H1 (cell line): ENCODE results near the gene MAGIX. TPM values are rescaled to one million over a fixed set of nuclear protein-coding genes. Genes with fewer than 3 reads are reported as not detected.

Experiments
- FOSL1 ChIP-seq: IDR thresholded peaks from 2 replicates; pipeline ENCODE4 v1.6.1; 2011; ENCODE audit warnings: mild to moderate bottlenecking, low read depth, low read length, moderate library complexity; ENCODE audit not compliant: insufficient read depth
- JUN ChIP-seq: IDR thresholded peaks from 2 replicates; pipeline ENCODE4 v1.6.1; 2011; ENCODE audit warnings: low read depth, mild to moderate bottlenecking, improper control_type of control experiment, low read length
- TAF7 ChIP-seq: optimal IDR thresholded peaks from 2 replicates; pipeline ENCODE3; 2011; ENCODE audit warnings: low read depth, mild to moderate bottlenecking, inconsistent platforms, low read length, moderate library complexity, borderline replicate concordance
- TEAD4 ChIP-seq: IDR thresholded peaks from 2 replicates; pipeline ENCODE4 v1.6.1; 2012; ENCODE audit warnings: low read depth, low read length, inconsistent platforms, mixed read lengths
- polyA plus RNA-seq, 7 experiments: library from polyadenylated mRNA; depleted of rRNA in 3 of 7; stranded (reverse) in 5 of 7; unstranded in 2 of 7; fragments of >200 nt in 5 of 7; fragments of 200-250 nt in 2 of 7; gene quantifications; 1 replicate in 5 of 7; 2 replicates in 1 of 7; 4 replicates in 1 of 7; pipeline versions ENCODE4 v1.2.1 to v1.2.3, GENCODE V29; 2011 to 2013; ENCODE audit warnings: missing spikeins in 2 of 7, mixed read lengths in 2 of 7
- total RNA-seq: library from RNA; stranded (reverse); fragmentation: NEBNext Ultra II Directional; extraction: Animal tissue kit (Norgen Biotek cat#: 25700); gene quantifications from 2 replicates; pipeline ENCODE4 v1.2.1, GENCODE V29; 2021

MAGIX gene
- total and polyA plus RNA-seq, 2 of the 8 experiments (the other 6 are each of a cell fraction or from before 2014, with no cell fraction given) = 0.37 to 1.1 TPM

DNA sequence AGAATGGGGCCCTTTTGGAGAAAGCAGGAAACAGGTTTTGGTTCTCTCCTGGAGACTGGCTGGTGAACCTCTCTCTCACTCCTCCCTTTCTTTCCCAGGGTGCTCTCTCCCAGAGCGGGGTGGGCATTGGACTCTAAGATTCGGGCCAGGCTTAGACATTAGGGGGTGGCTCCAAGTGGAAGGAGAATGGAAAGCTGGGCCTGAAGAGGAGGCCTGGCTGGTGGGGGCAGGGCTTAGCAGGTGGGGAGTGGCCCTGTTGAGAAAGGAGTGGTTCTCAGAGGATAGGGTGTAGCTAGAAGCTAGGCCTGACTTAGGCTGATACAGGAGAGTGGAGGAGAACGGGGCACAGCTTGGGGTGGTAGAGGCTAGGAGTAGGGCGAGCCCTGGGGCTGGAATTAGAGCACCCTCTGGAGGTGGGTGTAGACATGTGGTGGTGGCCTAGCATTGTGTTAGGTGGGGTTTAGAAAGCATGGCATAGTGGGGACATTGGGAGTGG, 14.8 kb downstream of the MAGIX start (continued):
- TF ChIP-seq TAF7 (no peak), TEAD4 (no peak), JUN (no peak), FOSL1 (no peak)
- TF ChIP-seq, all 59 proteins: peak for 2
